Measurements from ENCODE around the gene ACE.

GRCh38 chr17:63430223-63430622 is 46.6 kb upstream of the ACE start:
- TF ChIP-seq POLR2AphosphoS5 (IDR thresholded peaks at IDR 0.05) (no peak), CTCF (IDR thresholded peaks at IDR 0.05) (no peak), POLR2A (IDR thresholded peaks at IDR 0.05) (no peak)

Measured in gastroesophageal sphincter (tissue), 3 donors.